Mammary epithelial cell (primary cell): Measurements from ENCODE around the gene LLPH.

ENCODE experiments used
- EZH2 ChIP-seq: IDR thresholded peaks from 2 replicates; pipeline ENCODE4 v1.6.1; 2012; ENCODE audit warnings: low read length, inconsistent platforms, borderline replicate concordance
- TF ChIP-seq, protein P1 (sequence below), 2 donors: IDR thresholded peaks in 1 of 2; conservative IDR thresholded peaks in 1 of 2; 2 replicates each; pipeline ENCODE4 v1.5.1; 2011 to 2012; ENCODE audit warnings: inconsistent platforms in 2 of 2, low read length in 2 of 2, mild to moderate bottlenecking in 2 of 2, control low read depth in 1 of 2, low read depth in 1 of 2; ENCODE audit not compliant: insufficient read depth in 1 of 2; ENCODE audit errors: extremely low read depth in 1 of 2

DNA sequence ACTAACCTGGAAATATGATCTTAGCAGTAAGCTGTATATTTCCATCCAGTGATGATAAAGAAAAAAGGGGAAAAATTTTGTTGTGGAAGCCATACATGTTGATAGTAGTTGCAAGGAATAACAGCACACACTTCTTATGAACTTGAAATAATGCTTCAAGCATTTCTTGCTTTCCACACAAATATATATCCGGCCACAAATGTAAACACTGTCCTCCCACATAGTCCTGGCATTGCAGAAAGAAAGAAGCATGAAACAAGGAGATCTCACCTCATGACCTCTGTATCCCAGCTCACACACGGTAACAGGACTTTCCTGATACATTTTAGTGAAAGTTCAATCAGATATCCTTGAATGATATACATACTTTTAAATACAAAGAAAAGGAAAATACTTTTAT, 56.0 kb downstream of the LLPH start:
- TF ChIP-seq, protein P1, sequence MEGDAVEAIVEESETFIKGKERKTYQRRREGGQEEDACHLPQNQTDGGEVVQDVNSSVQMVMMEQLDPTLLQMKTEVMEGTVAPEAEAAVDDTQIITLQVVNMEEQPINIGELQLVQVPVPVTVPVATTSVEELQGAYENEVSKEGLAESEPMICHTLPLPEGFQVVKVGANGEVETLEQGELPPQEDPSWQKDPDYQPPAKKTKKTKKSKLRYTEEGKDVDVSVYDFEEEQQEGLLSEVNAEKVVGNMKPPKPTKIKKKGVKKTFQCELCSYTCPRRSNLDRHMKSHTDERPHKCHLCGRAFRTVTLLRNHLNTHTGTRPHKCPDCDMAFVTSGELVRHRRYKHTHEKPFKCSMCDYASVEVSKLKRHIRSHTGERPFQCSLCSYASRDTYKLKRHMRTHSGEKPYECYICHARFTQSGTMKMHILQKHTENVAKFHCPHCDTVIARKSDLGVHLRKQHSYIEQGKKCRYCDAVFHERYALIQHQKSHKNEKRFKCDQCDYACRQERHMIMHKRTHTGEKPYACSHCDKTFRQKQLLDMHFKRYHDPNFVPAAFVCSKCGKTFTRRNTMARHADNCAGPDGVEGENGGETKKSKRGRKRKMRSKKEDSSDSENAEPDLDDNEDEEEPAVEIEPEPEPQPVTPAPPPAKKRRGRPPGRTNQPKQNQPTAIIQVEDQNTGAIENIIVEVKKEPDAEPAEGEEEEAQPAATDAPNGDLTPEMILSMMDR (conservative IDR thresholded peaks at IDR 0.05 in 1 of 2, IDR thresholded peaks at IDR 0.05 in 1 of 2; ENCODE audit: extremely low read depth in 1 of 2, insufficient read depth in 1 of 2, low read depth in 1 of 2, low read length in 2 of 2) = no peak
- TF ChIP-seq EZH2 = no peak
